ENCODE data around the gene AURKAIP1.

DNA sequence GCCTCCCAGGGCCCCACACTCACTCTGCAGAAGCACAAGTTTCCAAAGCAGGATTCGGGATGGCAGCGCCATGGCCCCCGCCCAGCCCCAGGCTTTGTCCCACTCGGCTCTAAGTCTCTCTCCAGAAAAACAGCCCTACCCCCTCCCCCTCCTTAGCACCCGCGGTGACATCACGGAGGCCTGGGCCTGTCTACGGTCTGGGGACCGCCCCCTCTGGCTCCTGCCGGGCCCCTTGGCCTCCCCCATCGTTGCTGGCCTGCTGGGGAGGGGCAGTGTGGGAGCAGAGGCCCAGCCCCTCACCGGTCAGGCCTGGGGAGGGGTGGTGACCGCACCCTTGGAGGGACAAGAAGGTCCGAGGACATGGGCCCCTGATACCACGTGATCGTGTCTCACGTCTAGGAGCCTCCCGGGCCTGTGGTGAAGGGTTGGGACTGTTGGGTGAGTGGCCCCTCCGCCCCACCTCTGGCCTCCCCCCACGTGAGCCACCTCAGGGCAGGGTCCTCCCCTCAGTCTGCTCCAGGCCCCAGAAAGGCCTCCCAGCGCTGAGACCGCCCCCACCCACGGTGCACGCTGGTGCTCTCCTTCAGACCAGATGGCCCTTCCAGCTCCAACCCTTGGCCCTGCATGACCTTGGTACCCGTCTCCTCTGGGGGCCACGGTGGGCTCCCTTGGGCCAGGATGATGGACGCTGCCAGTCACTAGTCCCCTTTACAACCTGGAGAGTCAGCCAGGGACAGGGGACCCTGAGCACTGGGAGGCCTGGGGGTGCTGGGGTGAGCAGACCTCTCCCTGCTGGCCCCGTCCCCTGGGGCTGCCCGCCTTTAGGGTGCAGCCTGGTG is 16.4 kb downstream of the AURKAIP1 start, which contains the start of gene MXRA8:
- TF ChIP-seq, protein P1, sequence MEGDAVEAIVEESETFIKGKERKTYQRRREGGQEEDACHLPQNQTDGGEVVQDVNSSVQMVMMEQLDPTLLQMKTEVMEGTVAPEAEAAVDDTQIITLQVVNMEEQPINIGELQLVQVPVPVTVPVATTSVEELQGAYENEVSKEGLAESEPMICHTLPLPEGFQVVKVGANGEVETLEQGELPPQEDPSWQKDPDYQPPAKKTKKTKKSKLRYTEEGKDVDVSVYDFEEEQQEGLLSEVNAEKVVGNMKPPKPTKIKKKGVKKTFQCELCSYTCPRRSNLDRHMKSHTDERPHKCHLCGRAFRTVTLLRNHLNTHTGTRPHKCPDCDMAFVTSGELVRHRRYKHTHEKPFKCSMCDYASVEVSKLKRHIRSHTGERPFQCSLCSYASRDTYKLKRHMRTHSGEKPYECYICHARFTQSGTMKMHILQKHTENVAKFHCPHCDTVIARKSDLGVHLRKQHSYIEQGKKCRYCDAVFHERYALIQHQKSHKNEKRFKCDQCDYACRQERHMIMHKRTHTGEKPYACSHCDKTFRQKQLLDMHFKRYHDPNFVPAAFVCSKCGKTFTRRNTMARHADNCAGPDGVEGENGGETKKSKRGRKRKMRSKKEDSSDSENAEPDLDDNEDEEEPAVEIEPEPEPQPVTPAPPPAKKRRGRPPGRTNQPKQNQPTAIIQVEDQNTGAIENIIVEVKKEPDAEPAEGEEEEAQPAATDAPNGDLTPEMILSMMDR (IDR thresholded peaks at IDR 0.05) = no peak
- TF ChIP-seq POLR2AphosphoS5 (IDR thresholded peaks at IDR 0.05) (no peak), POLR2A (IDR thresholded peaks at IDR 0.05) (no peak), EP300 (IDR thresholded peaks at IDR 0.05) (no peak)

Measured in suprapubic skin (tissue), 4 donors.